Daoy (cell line): ENCODE results near the gene VWA8. TPM values are rescaled to one million over a fixed set of nuclear protein-coding genes. Genes with fewer than 3 reads are reported as not detected.
"Not testable (repeated sequence)": the region's sequence is repeated elsewhere in the genome, so short reads cannot be mapped to it uniquely, and the experiment has no call there.

Source experiments
- DNase-seq: peaks from one replicate; pipeline ENCODE4 v3.0.0-alpha.2; 2015; ENCODE audit warnings: low read depth
- total RNA-seq: library from RNA; depleted of rRNA; stranded (reverse); fragments of >200 nt; shearing (Covaris generic); gene quantifications from 2 replicates; pipeline ENCODE4 v1.2.3, GENCODE V29; 2014

VWA8 gene
- total RNA-seq, 1 experiment from 2014 or later = 10.1 TPM

DNA sequence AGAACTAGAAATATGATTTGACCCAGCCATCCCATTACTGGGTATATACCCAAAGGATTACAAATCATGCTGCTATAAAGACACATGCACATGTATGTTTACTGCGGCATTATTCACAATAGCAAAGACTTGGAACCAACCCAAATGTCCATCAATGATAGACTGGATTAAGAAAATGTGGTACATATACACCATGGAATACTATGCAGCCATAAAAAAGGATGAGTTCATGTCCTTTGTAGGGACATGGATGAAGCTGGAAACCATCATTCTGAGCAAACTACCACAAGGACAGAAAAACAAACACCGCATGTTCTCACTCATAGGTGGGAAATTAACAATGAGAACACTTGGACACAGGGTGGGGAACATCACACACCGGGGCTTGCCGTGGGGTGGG is 38.0 kb downstream of the VWA8 start:
- DNase-seq = not testable (repeated sequence)

DNA sequence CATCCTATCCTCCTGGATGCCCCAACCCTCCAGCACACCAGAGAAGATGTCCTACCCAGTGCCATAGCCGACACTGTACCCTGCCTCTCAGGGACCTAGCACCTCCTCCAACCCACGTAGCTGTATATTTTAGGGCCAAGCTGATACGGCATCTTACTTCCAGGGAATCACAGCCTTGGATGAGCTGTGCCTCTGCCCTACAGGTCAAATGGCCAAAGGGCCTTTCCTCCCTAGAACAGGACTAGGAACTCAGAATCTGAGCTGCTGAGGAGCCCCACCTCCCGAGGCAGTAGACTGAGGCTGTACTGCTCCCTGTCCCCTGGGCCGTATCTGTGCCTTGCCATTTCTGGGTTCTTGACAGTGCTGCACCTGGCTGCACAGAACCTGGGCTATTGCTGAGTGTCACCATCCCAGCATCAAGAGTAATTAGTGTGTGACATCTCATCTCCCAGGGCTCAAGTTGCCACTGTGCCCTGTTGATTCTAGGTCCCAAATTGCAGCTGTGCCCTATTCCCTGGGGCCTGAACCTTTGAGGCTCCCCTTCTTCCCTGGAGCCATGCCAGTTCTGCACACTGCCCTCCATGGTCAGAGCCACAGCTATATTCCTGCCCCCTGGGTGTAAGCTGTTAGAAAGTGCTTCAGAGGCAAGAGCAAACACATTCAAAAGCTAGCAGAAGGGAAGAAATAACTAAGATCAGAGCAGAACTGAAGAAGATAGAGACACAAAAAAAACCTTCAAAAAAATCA is 41.0 kb downstream of the VWA8 start:
- no peak for DNase-seq

- no peak for DNase-seq
Measured at GRCh38 chr13:41919031-41919740, 41.7 kb downstream of the VWA8 start.

GRCh38 chr13:41917641-41918040 is 43.3 kb downstream of the VWA8 start:
- peak; percentile 3 for DNase-seq

DNA sequence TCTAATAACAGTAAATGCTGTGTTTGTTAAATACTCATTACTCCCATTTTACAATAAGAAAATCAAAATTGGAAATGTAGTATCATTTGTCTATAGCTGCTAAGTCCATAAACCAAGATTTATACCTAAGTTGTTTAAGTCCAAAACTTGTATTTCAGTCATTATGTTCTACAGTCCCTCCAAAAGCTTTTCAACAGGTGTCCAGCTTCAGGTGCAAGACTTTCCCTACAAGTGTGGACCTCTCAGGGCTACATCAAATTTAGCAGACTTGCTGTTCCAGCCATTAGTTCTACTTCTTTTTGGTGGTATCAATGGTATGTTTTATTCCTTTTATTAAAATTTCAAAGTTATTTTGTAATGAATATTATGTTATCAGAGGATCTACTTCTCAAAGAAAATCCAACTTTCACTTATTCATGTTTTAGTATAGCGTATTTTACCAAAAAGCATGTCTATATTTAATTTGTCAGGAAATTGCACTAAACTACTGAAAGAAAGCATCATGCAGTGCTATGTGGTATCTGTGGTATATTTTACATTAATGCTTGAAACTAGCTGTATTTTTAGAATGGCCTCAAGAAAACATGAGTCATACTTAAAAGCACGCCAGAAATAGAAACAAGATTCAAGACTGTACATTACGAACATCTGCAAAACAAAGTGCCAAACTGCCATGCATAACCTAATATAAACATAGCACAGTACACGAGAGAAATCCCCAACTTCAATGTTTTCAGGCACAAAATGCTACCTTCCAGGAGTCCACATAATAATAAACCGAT is 44.5 kb downstream of the VWA8 start:
- peak; percentile 40 for DNase-seq

DNA sequence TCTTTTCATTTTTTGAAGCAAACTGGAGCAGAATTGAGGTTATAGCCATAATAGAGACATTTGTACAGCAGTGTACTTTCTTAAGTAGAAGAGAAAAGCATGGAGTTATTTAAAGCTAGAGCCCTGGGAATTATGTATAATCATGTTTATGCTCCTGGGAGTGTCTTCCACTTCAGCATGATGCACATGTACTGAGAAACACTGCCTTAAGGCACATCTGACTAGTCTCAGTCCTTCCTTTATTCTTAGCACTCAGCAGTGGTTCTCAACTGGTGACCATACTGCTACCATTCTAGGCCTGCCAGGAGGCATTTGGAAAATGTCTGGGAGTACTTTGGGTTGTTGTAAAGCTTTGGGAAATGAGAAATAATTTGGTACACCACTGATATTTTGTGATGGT is 45.8 kb downstream of the VWA8 start:
- no peak for DNase-seq

GRCh38 chr13:41914552-41914951 is 46.4 kb downstream of the VWA8 start:
- no peak for DNase-seq

DNA sequence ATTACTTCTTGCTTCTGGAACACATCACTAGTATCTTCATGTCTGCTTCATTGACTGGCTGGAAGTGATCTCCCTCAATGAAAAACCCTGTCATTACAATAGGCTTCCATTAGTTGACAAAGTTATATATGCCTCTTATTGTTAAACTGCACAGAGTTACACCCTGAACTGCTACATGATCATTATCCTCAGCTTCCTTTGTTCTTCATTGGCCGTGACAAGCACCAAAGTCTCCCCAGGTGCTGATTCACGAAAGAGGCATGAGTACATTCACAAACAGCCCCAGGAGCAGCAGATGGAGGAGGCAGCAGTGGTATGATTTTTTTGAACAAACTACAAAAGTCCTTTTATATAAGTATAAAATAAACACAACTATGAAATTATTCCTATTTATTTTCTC is 51.4 kb downstream of the VWA8 start:
- DNase-seq = no peak

DNA sequence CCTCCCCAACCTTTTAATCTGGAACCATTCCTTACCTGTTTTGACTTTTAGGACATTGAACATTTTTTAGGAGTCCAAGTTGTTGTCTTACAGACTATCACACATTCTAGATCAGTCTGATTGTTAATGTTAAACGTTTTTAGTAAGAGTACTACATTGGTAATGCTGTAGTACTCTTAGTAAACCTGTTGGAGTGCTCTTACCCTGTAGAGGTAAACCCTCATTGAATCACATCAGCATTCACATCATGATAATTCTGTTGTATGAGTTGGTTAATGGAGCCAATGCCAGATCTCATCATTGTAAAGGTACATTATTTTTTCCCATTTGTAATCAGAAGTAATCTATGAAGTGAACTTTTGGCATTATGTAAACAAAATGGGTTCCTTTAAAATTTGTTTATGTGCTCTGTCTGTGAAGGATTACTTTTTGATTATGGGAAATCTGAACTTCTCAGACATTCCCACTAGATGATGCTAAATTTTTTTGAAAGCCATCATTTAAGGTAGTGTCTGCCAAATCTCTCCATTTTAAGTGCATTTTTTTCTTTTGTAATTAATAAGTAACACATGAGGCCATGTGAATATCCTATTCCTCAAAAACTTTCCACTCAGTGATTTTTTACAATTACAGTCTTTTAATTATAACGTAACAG is 55.2 kb downstream of the VWA8 start:
- peak; percentile 14 for DNase-seq

- DNase-seq = peak; percentile 3
Measured at GRCh38 chr13:41900918-41901317, 60.0 kb downstream of the VWA8 start.

DNA sequence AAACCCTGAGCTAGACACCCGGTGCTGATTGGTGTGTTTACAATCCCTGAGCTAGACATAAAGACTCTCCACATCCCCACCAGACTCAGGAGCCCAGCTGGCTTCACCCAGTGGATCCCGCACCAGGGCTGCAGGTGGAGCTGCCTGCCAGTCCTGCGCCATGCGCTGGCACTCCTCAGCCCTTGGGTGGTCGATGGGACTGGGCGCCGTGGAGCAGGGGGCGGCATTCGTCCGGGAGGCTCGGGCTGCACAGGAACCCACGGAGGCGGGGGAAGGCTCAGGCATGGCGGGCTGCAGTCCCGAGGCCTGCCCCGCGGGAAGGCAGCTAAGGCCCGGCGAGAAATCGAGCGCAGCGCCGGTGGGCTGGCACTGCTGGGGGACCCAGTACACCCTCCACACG is 62.5 kb downstream of the VWA8 start:
- not testable (repeated sequence) for DNase-seq

DNA sequence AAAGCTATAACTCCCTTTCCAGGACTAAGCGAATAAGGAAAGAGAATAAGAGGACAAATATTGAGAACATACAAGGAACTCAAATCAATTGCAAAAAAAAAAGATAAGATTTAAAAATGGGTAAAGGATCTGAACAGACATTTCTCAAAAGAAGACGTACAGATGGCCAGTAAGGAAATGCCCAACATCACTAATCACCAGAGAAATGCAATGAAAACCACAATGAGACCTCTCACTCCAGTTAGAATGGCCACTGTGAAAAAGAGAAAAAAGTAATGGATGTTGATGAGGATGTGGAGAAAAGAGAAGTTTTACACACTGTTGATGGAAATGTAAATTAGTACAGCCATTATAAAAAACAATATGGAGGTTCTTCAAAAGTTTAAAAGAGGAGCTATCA is 63.8 kb downstream of the VWA8 start:
- no peak for DNase-seq

DNA sequence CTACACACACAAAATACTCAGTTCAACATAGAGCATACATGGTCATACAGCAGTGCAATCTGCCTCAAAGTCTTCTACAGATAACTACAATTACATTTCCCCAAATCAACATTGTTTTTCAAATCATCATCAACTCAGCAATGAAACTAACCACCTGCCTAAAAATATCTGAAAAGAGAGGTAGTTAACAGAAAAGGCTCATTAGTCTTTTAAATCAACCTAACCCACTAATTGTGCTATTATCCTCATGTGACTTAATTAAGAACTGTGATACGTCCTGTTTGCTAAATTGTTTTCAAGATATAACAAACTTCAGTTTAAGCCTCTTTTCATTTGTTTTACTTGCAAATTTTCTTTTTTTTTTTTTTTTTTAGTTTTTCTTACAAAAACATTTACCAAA is 65.4 kb downstream of the VWA8 start:
- DNase-seq = no peak

GRCh38 chr13:41891119-41891518 is 69.8 kb downstream of the VWA8 start:
- DNase-seq = no peak

GRCh38 chr13:41883147-41883546 is 77.8 kb downstream of the VWA8 start:
- no peak for DNase-seq

- not testable (repeated sequence) for DNase-seq
Measured at GRCh38 chr13:41881890-41882289, 79.0 kb downstream of the VWA8 start.

GRCh38 chr13:41880966-41881365 is 79.9 kb downstream of the VWA8 start:
- DNase-seq = no peak

DNA sequence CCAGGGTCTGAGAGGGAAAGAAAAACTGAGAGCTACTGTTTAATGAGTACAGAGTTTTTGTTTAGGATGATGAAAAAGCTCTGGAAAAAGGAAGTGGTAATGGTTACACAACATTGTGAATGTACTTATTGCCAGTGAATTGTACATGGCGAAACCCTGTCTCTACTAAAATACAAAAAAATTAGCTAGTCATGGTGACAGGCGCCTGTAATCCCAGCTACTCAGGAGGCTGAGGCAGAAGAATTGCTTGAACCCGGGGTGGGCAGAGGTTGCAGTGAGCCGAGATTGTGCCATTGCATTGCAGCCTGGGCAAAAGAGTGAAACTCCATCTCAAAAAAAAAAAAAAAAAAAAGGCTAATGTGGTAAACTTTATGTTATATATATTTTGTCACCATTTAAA is 96.3 kb downstream of the VWA8 start:
- DNase-seq = no peak

- DNase-seq = not testable (repeated sequence)
Measured at GRCh38 chr13:41862659-41863058, 98.2 kb downstream of the VWA8 start.

DNA sequence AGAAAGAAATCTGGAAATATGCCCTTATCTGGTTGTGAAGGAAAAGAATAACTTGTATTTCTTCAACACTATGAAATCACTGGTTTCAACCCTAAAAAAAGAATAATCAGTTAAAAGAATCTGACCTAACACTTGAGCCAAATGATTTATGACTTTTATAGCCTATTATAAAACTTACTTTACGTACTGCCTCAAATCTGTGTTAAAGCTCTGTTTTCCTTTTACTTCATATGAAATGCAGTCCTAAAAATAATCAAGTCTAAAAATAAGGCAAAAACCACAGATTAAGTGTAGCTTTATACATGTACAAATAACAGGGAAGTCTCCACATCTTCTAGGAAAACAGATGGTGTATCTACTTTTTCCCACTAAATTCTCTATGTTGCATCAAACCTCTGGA is 101.3 kb downstream of the VWA8 start:
- no peak for DNase-seq

GRCh38 chr13:41858780-41859179 is 102.1 kb downstream of the VWA8 start:
- no peak for DNase-seq

DNA sequence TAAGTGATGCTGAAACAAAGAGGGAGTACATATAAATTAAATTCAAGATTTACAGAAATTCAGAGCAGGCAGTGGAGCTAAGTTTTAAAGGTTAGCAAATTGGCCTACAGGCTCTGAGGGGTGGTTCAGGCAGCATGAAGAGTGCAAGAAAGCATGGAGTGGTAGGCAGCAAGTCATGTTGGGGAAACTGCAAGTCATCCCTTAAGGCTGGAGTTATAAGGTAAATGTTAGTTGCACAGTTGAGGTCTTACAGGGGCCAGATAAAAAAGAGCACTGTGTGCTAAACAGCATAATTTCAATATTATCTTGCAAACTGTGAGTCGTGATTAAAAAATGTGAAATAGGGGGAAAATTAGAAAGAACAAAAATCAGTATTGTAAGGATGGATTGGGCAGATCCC is 106.2 kb downstream of the VWA8 start:
- no peak for DNase-seq
